ENCODE measurements around the gene SETD1B. TPM values are rescaled to one million over a fixed set of nuclear protein-coding genes. Genes with fewer than 3 reads are reported as not detected.

Gene SETD1B
- total RNA-seq, 1 experiment from 2014 or later = 32.2 TPM

- H3K9me3 Mint-ChIP-seq (ENCODE audit: low read depth, unreplicated experiment) = no peaks in the 10 kb centered on the region
- intact Hi-C loops (cut with micrococcal nuclease; ENCODE audit: unreplicated experiment) = no loop called here
Measured at GRCh38 chr12:121799842-121800693, 3.7 kb upstream of the SETD1B start.

DNA sequence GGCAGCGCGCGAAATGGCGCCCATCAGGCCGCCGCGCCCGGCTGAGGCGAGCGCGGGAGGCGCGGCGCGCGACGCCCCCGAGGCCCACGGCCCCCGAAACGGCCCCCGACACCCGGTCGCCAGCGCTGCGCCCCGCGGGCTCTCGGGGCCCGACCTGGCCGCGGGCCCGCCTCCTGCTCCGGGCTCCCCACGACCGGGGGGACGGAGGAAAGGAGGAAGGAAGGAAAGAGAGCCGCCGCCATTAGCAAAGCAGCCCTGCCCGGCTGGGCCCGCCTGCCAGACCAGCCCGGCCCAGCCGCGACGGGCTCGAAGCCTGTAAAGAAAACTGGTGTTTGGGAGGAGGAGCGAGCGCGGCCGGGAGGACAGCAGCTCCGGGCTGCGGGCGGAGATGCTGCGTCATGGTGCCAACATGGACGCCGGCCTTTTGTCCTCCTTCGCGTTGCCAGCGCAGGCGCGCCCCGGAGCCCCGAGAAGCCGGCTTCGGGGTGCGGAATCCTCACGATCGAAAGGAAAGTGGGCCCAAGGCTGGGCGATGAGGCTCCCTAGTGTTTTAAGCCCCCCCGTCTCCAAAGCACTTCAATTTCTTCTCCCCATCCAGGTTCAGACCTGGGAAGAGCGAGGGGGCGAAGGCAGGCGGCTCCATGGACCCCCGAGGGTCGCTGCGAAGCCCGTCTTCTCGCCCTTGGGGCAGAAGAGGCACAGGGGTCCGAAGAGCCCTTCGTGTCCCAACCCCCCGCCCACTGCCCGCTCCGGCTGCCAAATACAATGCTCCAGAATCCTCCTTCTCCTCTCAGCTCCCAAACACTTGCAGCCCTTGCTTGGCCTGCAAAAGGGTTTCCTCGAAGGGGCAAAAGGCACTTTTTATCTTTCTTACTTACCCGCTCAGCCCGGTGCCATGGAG, 2.9 kb upstream of the SETD1B start:
- no peak for TF ChIP-seq CTCF (IDR thresholded peaks at IDR 0.05; ENCODE audit: unreplicated experiment)
- no peaks in the 10 kb centered on the region for H3K9me3 Mint-ChIP-seq (ENCODE audit: low read depth, unreplicated experiment)
- H3K4me3 Mint-ChIP-seq (ENCODE audit: low read depth, unreplicated experiment) = peak overlapping the region; percentile 76
- H3K27ac Mint-ChIP-seq (ENCODE audit: unreplicated experiment) = peak overlapping the region; percentile 93
- H3K27me3 Mint-ChIP-seq (ENCODE audit: unreplicated experiment) = no peaks in the 10 kb centered on the region
- intact Hi-C loops (cut with micrococcal nuclease; ENCODE audit: unreplicated experiment) = no loop called here
- DNase-seq = peak; percentile 69
- peaks cover 56% of the 10 kb centered on the region for H3K4me1 Mint-ChIP-seq (ENCODE audit: low read depth, unreplicated experiment)
- no TSS peak for BruUV-seq (replicated peaks)
- CTCF ChIA-PET = interaction anchor here (0.6 to 8.7 kb wide), 5 partner anchors 10 to 88 kb away, joined by 3 to 179 read pairs (median 4); no protein-coding TSS in a partner anchor
- peaks cover 83% of the 10 kb centered on the region for H3K36me3 Mint-ChIP-seq (ENCODE audit: insufficient read depth, unreplicated experiment)

More at GRCh38 chr12:121799842-121800693, 3.7 kb upstream of the SETD1B start:
- peak; percentile 91 for DNase-seq
- peak overlapping the region; percentile 76 for H3K4me3 Mint-ChIP-seq (ENCODE audit: low read depth, unreplicated experiment)
- BruUV-seq (replicated peaks) = no TSS peak
- H3K27ac Mint-ChIP-seq (ENCODE audit: unreplicated experiment) = peak overlapping the region; percentile 86
- no peak for TF ChIP-seq CTCF (IDR thresholded peaks at IDR 0.05; ENCODE audit: unreplicated experiment)
- no peaks in the 10 kb centered on the region for H3K27me3 Mint-ChIP-seq (ENCODE audit: unreplicated experiment)
- CTCF ChIA-PET = interaction anchor here (0.6 to 8.7 kb wide), 5 partner anchors 11 to 744 kb away, joined by 3 to 179 read pairs (median 4); partner anchors contain the start of gene TMEM120B
- peaks cover 82% of the 10 kb centered on the region for H3K36me3 Mint-ChIP-seq (ENCODE audit: insufficient read depth, unreplicated experiment)
- H3K4me1 Mint-ChIP-seq (ENCODE audit: low read depth, unreplicated experiment) = peaks cover 63% of the 10 kb centered on the region

- Mint-ChIP-seq H3K36me3 (ENCODE audit: insufficient read depth, unreplicated experiment) (peaks cover 88% of the 10 kb centered on the region), H3K9me3 (ENCODE audit: low read depth, unreplicated experiment) (no peaks in the 10 kb centered on the region), H3K27me3 (ENCODE audit: unreplicated experiment) (no peaks in the 10 kb centered on the region), H3K4me1 (ENCODE audit: low read depth, unreplicated experiment) (peaks cover 61% of the 10 kb centered on the region), H3K27ac (ENCODE audit: unreplicated experiment) (peak overlapping the region; percentile 93), H3K4me3 (ENCODE audit: low read depth, unreplicated experiment) (peak overlapping the region; percentile 76)
- TF ChIP-seq CTCF (IDR thresholded peaks at IDR 0.05; ENCODE audit: unreplicated experiment) = no peak
- DNase-seq = no peak
- intact Hi-C loops (cut with micrococcal nuclease; ENCODE audit: unreplicated experiment) = no loop called here
- TSS peak; percentile 50 for BruUV-seq (replicated peaks)
- CTCF ChIA-PET = interaction anchor here (0.6 to 3.6 kb wide), 3 partner anchors 10 to 31 kb away, joined by 3 to 13 read pairs (median 4); no protein-coding TSS in a partner anchor
Measured at GRCh38 chr12:121801595-121802484, 2.0 kb upstream of the SETD1B start.

Data from Calu3 (cell line).